ENCODE data around the gene PLA2G7. TPM values are rescaled to one million over a fixed set of nuclear protein-coding genes. Genes with fewer than 3 reads are reported as not detected.

PLA2G7 gene
- total RNA-seq, 1 donor from 2014 or later: 0.26 TPM

- Mint-ChIP-seq H3K4me1 (no peaks in the 10 kb centered on the region), H3K27ac (ENCODE audit: unreplicated experiment) (no peak overlapping the region), H3K4me3 (no peak overlapping the region), H3K9me3 (peaks cover 8% of the 10 kb centered on the region), H3K36me3 (ENCODE audit: low read depth) (no peaks in the 10 kb centered on the region), H3K27me3 (ENCODE audit: low read depth) (no peaks in the 10 kb centered on the region)
- no peak for DNase-seq (ENCODE audit: low read depth, low spot score)
- no peak for TF ChIP-seq CTCF (conservative IDR thresholded peaks at IDR 0.05)
Measured at GRCh38 chr6:46690911-46691451, 44.2 kb downstream of the PLA2G7 start.

- H3K9me3 Mint-ChIP-seq: peaks cover 8% of the 10 kb centered on the region
Measured at GRCh38 chr6:46690141-46690755, 44.9 kb downstream of the PLA2G7 start.

GRCh38 chr6:46689657-46690056 is 45.5 kb downstream of the PLA2G7 start:
- no peak overlapping the region for H3K4me3 Mint-ChIP-seq
- H3K4me1 Mint-ChIP-seq: no peaks in the 10 kb centered on the region
- no peak for DNase-seq (ENCODE audit: low read depth, low spot score)

More at GRCh38 chr6:46690141-46690755, 44.9 kb downstream of the PLA2G7 start:
- Mint-ChIP-seq H3K27me3 (ENCODE audit: low read depth) (no peaks in the 10 kb centered on the region), H3K27ac (ENCODE audit: unreplicated experiment) (no peak overlapping the region), H3K36me3 (ENCODE audit: low read depth) (no peaks in the 10 kb centered on the region), H3K4me1 (no peaks in the 10 kb centered on the region), H3K4me3 (no peak overlapping the region)
- no peak for DNase-seq (ENCODE audit: low read depth, low spot score)
- no peak for TF ChIP-seq CTCF (conservative IDR thresholded peaks at IDR 0.05)

GRCh38 chr6:46688966-46689335 is 46.2 kb downstream of the PLA2G7 start:
- peak overlapping the region; percentile 20 for H3K27ac Mint-ChIP-seq (ENCODE audit: unreplicated experiment)
- peaks cover 8% of the 10 kb centered on the region for H3K9me3 Mint-ChIP-seq
- H3K36me3 Mint-ChIP-seq (ENCODE audit: low read depth): no peaks in the 10 kb centered on the region
- no peak for DNase-seq (ENCODE audit: low read depth, low spot score)
- TF ChIP-seq CTCF (conservative IDR thresholded peaks at IDR 0.05): no peak
- H3K4me3 Mint-ChIP-seq: no peak overlapping the region
- no peaks in the 10 kb centered on the region for H3K4me1 Mint-ChIP-seq
- no peaks in the 10 kb centered on the region for H3K27me3 Mint-ChIP-seq (ENCODE audit: low read depth)

More at GRCh38 chr6:46689657-46690056, 45.5 kb downstream of the PLA2G7 start:
- Mint-ChIP-seq H3K27ac (ENCODE audit: unreplicated experiment) (no peak overlapping the region), H3K36me3 (ENCODE audit: low read depth) (no peaks in the 10 kb centered on the region), H3K27me3 (ENCODE audit: low read depth) (no peaks in the 10 kb centered on the region), H3K9me3 (peaks cover 8% of the 10 kb centered on the region)
- no peak for TF ChIP-seq CTCF (conservative IDR thresholded peaks at IDR 0.05)

- no peak for TF ChIP-seq CTCF (conservative IDR thresholded peaks at IDR 0.05)
- Mint-ChIP-seq H3K27ac (ENCODE audit: unreplicated experiment) (no peak overlapping the region), H3K27me3 (ENCODE audit: low read depth) (no peaks in the 10 kb centered on the region), H3K4me3 (no peak overlapping the region), H3K9me3 (peaks cover 8% of the 10 kb centered on the region), H3K36me3 (ENCODE audit: low read depth) (no peaks in the 10 kb centered on the region), H3K4me1 (no peaks in the 10 kb centered on the region)
- DNase-seq (ENCODE audit: low read depth, low spot score): no peak
Measured at GRCh38 chr6:46688117-46688965, 46.8 kb downstream of the PLA2G7 start.

Data from neural crest cell (in vitro differentiated cells).